ENCODE results near the gene HIPK2.
"Not testable (repeated sequence)": the region's sequence is repeated elsewhere in the genome, so short reads cannot be mapped to it uniquely, and the experiment has no call there.

Gene HIPK2

GRCh38 chr7:139675127-139676125 lies 102.4 kb downstream of the HIPK2 start:
- FAIRE-seq = no peak

GRCh38 chr7:139674752-139675126 lies 103.1 kb downstream of the HIPK2 start:
- DNase-seq (ENCODE audit: low spot score) = no peak
- no peak for FAIRE-seq

More at GRCh38 chr7:139675127-139676125, 102.4 kb downstream of the HIPK2 start:
- no peak for DNase-seq (ENCODE audit: low spot score)

GRCh38 chr7:139674341-139674740 lies 103.5 kb downstream of the HIPK2 start:
- FAIRE-seq (no peak), DNase-seq (ENCODE audit: low spot score) (no peak)

GRCh38 chr7:139673762-139674161 lies 104.0 kb downstream of the HIPK2 start:
- FAIRE-seq = no peak

GRCh38 chr7:139673230-139673629 lies 104.6 kb downstream of the HIPK2 start:
- DNase-seq (ENCODE audit: low spot score) = no peak

More at GRCh38 chr7:139673762-139674161, 104.0 kb downstream of the HIPK2 start:
- DNase-seq (ENCODE audit: low spot score) = no peak

GRCh38 chr7:139671967-139672366 lies 105.8 kb downstream of the HIPK2 start:
- no peak for FAIRE-seq

More at GRCh38 chr7:139673230-139673629, 104.6 kb downstream of the HIPK2 start:
- FAIRE-seq = no peak

GRCh38 chr7:139670662-139671061 lies 107.1 kb downstream of the HIPK2 start:
- FAIRE-seq; DNase-seq (ENCODE audit: low spot score): not testable (repeated sequence)

More at GRCh38 chr7:139671967-139672366, 105.8 kb downstream of the HIPK2 start:
- no peak for DNase-seq (ENCODE audit: low spot score)

GRCh38 chr7:139669106-139670061 lies 108.4 kb downstream of the HIPK2 start:
- no peak for DNase-seq (ENCODE audit: low spot score)
- no peak for FAIRE-seq

- no peak for FAIRE-seq
- no peak for DNase-seq (ENCODE audit: low spot score)
These were observed 110.4 kb downstream of the HIPK2 start for GRCh38 chr7:139667377-139667776.

GRCh38 chr7:139666501-139666900 lies 111.3 kb downstream of the HIPK2 start:
- FAIRE-seq (no peak), DNase-seq (ENCODE audit: low spot score) (no peak)

GRCh38 chr7:139664434-139664833 lies 113.4 kb downstream of the HIPK2 start:
- DNase-seq (ENCODE audit: low spot score) (no peak), FAIRE-seq (no peak)

- DNase-seq (ENCODE audit: low spot score) = no peak
- FAIRE-seq = no peak
These were observed 114.1 kb downstream of the HIPK2 start for GRCh38 chr7:139663608-139664177.

- DNase-seq (ENCODE audit: low spot score) (no peak), FAIRE-seq (no peak)
These were observed 115.9 kb downstream of the HIPK2 start for GRCh38 chr7:139661903-139662302.

- no peak for FAIRE-seq
These were observed 116.8 kb downstream of the HIPK2 start for GRCh38 chr7:139661043-139661440.

GRCh38 chr7:139660317-139661042 lies 117.3 kb downstream of the HIPK2 start:
- FAIRE-seq = no peak
- no peak for DNase-seq (ENCODE audit: low spot score)

More at GRCh38 chr7:139661043-139661440, 116.8 kb downstream of the HIPK2 start:
- no peak for DNase-seq (ENCODE audit: low spot score)

GRCh38 chr7:139659922-139660316 lies 117.9 kb downstream of the HIPK2 start:
- DNase-seq (ENCODE audit: low spot score) (no peak), FAIRE-seq (no peak)

GRCh38 chr7:139658908-139659675 lies 118.7 kb downstream of the HIPK2 start:
- no peak for FAIRE-seq
- DNase-seq (ENCODE audit: low spot score) = no peak

- DNase-seq (ENCODE audit: low spot score) = no peak
- no peak for FAIRE-seq
These were observed 119.5 kb downstream of the HIPK2 start for GRCh38 chr7:139658296-139658695.

- FAIRE-seq (no peak), DNase-seq (ENCODE audit: low spot score) (no peak)
These were observed 120.1 kb downstream of the HIPK2 start for GRCh38 chr7:139657725-139658124.

GRCh38 chr7:139656387-139656786 lies 121.4 kb downstream of the HIPK2 start:
- no peak for FAIRE-seq
- DNase-seq (ENCODE audit: low spot score) = no peak
